Esophagus squamous epithelium (tissue), 5 donors: ENCODE data around the gene THAP7. TPM values are rescaled to one million over a fixed set of nuclear protein-coding genes. Genes with fewer than 3 reads are reported as not detected.

Experiments used
- DNase-seq: peaks from one replicate; lab custom pipeline; 2025; lab: John Stamatoyannopoulos, UW
- H3K27ac ChIP-seq, 4 donors: fragments of 200-600 bp; sonication (generic); one replicate each; pipeline ENCODE4 v1.5.1; 2016 to 2019; ENCODE audit warnings: mild to moderate bottlenecking in 1 of 4
- H3K27me3 ChIP-seq, 4 donors: fragments of 200-600 bp; sonication (generic); 1 replicate in 3 of 4; 2 replicates in 1 of 4; pipeline versions ENCODE4 v1.5.1 to v1.6.0; 2017 to 2021; ENCODE audit warnings: antibody characterized with exemption in 1 of 4
- H3K36me3 ChIP-seq, 3 donors: fragments of 200-600 bp; sonication (generic); one replicate each; pipeline ENCODE4 v1.5.1; 2016 to 2019
- H3K4me1 ChIP-seq, 3 donors: fragments of 200-600 bp; sonication (generic); one replicate each; pipeline ENCODE4 v1.5.1; 2017 to 2019
- H3K4me3 ChIP-seq, 4 donors: fragments of 200-600 bp; sonication (generic); 1 replicate in 3 of 4; 2 replicates in 1 of 4; pipeline ENCODE4 v1.5.1; 2016 to 2019; ENCODE audit warnings: mild to moderate bottlenecking in 2 of 4, moderate library complexity in 1 of 4
- H3K9me3 ChIP-seq, 3 donors: fragments of 200-600 bp; sonication (generic); one replicate each; pipeline ENCODE4 v1.5.1; 2016 to 2019
- POLR2A ChIP-seq, 4 donors: fragments of 450-650 bp; IDR thresholded peaks; one replicate each; pipeline ENCODE4 v1.6.1; 2017; ENCODE audit warnings: antibody characterized with exemption in 4 of 4, mild to moderate bottlenecking in 4 of 4, moderate library complexity in 3 of 4
- WGBS, 2 donors: methylation state at CpG; one replicate each; pipeline ENCODE4 v1.1.5; 2018; 5-methylcytosine and 5-hydroxymethylcytosine counted together
- intact Hi-C: fragments of 100-400 bp; cut with DNase I; formaldehyde crosslinking; loops from one replicate; pipeline ENCODE4 v1.15.0; 2022
- total RNA-seq, 4 donors: library from RNA; depleted of rRNA; stranded (reverse); fragments of >200 nt; gene quantifications; one replicate each; pipeline ENCODE4 v1.1.0, GENCODE V29; 2016
- TF ChIP-seq, protein P1 (sequence below), 6 experiments: fragments of 450-650 bp in 4 of 6; fragments of 200-600 bp in 2 of 6; sonication (generic) in 2 of 6; IDR thresholded peaks; one replicate each; pipeline ENCODE4 v1.5.1; 2016 to 2019; ENCODE audit warnings: antibody characterized with exemption in 6 of 6, mild to moderate bottlenecking in 4 of 6, moderate library complexity in 4 of 6
- donor health status: DM: yes; HTN: yes; CAD: no.

The THAP7 gene
- total RNA-seq, 4 donors from 2014 or later, result 13.2 to 38.7 (median 32.0) TPM

DNA sequence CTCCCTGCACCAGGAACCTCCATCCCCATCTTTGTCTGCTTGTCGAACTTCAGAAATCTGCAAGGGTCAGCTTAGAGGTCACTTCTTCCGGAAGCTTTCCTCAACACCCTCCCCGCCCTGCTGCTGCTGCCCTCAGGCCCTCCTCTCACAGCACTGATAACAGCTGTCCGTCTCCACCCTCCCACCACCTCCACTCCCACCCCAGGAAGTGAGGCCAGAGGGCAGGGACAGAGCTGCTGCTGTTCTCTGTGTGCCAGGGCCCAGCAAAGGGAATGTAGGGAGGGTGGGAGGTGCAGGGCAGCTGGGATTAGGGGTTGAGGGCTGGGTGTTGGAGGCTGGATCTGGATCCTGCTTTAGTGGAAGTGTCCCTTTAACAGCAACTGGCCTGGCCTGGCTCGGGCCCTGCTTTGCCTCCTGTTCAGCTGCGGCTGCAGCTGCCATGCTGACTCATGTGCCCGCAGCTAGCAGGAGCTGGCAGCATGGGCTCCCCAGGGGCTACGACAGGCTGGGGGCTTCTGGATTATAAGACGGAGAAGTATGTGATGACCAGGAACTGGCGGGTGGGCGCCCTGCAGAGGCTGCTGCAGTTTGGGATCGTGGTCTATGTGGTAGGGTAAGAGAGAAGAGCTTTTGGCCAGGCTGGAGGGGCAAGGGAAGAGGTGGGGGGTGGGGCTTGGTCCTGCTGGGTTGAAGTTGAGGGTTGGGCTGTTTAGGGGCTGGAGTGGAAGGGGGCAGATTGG lies 13.0 kb upstream of the THAP7 start, which contains the start of gene P2RX6:
Gene P2RX6 (plus strand): TSS at position 440 of the 740 bp plus-strand sequence. CDS start 10 bp downstream, at position 450.
- Histone ChIP-seq H3K9me3 (no peaks in the 10 kb centered on the region), H3K4me1 (peaks cover 22 to 28% (median 23%) of the 10 kb centered on the region in 3 donors), H3K4me3 (peak within 1 kb of the TSS; percentile 26 to 67 (median 48)), H3K27me3 (no peaks in the 10 kb centered on the region), H3K36me3 (no peaks in the 10 kb centered on the region), H3K27ac (peak within 1 kb of the TSS; percentile 30 to 88 (median 76))
- intact Hi-C loops, result no loop called here
- DNase-seq, result no peak
- TF ChIP-seq, protein P1, sequence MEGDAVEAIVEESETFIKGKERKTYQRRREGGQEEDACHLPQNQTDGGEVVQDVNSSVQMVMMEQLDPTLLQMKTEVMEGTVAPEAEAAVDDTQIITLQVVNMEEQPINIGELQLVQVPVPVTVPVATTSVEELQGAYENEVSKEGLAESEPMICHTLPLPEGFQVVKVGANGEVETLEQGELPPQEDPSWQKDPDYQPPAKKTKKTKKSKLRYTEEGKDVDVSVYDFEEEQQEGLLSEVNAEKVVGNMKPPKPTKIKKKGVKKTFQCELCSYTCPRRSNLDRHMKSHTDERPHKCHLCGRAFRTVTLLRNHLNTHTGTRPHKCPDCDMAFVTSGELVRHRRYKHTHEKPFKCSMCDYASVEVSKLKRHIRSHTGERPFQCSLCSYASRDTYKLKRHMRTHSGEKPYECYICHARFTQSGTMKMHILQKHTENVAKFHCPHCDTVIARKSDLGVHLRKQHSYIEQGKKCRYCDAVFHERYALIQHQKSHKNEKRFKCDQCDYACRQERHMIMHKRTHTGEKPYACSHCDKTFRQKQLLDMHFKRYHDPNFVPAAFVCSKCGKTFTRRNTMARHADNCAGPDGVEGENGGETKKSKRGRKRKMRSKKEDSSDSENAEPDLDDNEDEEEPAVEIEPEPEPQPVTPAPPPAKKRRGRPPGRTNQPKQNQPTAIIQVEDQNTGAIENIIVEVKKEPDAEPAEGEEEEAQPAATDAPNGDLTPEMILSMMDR (IDR thresholded peaks at IDR 0.05), result no peak
- no peak for TF ChIP-seq POLR2A (IDR thresholded peaks at IDR 0.05)
- 18 to 28% methylated on average over 11 of the region's 12 CpGs for WGBS, 2 donors

DNA sequence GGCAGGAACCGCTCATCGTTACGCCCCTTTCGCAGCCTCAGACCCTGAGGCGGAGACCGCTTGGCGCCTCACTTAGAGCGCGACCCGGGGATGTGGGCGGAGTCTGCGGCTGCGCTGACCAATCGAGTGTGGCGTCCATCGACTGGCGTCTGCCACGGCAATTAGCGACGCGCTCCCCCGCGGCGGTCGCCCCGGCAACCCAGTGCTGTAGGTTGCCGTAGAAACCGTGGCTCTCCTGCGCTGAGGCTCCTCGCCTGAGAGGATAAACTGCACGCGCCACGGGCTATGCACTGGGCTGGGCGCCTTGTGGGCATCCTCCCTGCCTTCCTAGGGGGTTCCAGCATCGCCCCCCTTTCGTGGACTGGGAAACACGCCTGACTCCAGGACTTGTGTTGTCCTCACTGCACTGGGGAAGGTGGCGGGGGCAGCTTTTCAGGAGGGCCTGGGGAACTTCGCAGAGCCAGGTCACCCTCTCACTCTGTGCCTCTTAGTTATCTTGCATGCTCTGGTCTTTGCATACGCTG lies 12.3 kb upstream of the THAP7 start:
- Histone ChIP-seq H3K4me3 (peak overlapping the region; percentile 26 to 67 (median 48)), H3K27ac (peak overlapping the region; percentile 30 to 88 (median 76)), H3K4me1 (peaks cover 22 to 28% (median 23%) of the 10 kb centered on the region in 3 donors), H3K9me3 (no peaks in the 10 kb centered on the region), H3K36me3 (no peaks in the 10 kb centered on the region), H3K27me3 (no peaks in the 10 kb centered on the region)
- 2 to 3% methylated on average over 6 to 7 of the region's 40 CpGs for WGBS, 2 donors
- DNase-seq, result peak; percentile 47
- intact Hi-C loops, result no loop called here
- TF ChIP-seq POLR2A (IDR thresholded peaks at IDR 0.05), result no peak
- TF ChIP-seq, protein P1 (IDR thresholded peaks at IDR 0.05), result no peak

DNA sequence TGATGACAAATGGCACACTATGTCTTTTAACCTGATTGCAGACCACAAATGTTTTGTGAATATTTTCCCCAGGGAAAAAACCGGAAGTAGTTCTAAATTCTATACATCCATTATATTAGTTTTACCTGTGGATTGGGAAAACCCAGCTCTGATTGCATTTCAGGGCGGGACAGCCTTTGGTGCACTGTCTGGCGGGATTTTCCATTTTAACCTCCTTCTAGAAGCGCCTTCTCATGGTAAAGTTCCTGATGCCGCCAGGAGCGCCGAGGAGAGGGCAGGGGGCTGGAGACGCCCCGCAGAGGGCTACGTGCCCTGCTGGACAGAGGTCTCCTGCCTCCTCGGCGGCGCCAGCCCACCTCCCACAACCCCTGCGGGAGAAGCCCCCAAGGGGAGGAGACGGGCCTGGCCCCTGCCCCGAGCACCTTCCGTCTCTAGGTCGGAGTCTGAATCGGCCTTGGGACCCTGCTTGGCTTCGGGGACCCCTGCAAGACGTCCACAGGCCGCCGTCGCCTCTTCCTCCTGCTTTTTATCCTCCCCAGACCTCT lies 11.8 kb upstream of the THAP7 start:
- Histone ChIP-seq H3K4me3 (peak overlapping the region; percentile 26 to 67 (median 48)), H3K27me3 (no peaks in the 10 kb centered on the region), H3K27ac (peak overlapping the region; percentile 30 to 88 (median 76)), H3K36me3 (no peaks in the 10 kb centered on the region), H3K4me1 (peaks cover 22 to 28% (median 23%) of the 10 kb centered on the region in 3 donors), H3K9me3 (no peaks in the 10 kb centered on the region)
- WGBS, 2 donors, result 16 to 24% methylated on average over 5 to 18 of the region's 24 CpGs
- DNase-seq, result no peak
- TF ChIP-seq POLR2A (IDR thresholded peaks at IDR 0.05), result peak in 1 of 4 donors; percentile 17
- TF ChIP-seq, protein P1 (IDR thresholded peaks at IDR 0.05), result no peak
- intact Hi-C loops, result no loop called here

DNA sequence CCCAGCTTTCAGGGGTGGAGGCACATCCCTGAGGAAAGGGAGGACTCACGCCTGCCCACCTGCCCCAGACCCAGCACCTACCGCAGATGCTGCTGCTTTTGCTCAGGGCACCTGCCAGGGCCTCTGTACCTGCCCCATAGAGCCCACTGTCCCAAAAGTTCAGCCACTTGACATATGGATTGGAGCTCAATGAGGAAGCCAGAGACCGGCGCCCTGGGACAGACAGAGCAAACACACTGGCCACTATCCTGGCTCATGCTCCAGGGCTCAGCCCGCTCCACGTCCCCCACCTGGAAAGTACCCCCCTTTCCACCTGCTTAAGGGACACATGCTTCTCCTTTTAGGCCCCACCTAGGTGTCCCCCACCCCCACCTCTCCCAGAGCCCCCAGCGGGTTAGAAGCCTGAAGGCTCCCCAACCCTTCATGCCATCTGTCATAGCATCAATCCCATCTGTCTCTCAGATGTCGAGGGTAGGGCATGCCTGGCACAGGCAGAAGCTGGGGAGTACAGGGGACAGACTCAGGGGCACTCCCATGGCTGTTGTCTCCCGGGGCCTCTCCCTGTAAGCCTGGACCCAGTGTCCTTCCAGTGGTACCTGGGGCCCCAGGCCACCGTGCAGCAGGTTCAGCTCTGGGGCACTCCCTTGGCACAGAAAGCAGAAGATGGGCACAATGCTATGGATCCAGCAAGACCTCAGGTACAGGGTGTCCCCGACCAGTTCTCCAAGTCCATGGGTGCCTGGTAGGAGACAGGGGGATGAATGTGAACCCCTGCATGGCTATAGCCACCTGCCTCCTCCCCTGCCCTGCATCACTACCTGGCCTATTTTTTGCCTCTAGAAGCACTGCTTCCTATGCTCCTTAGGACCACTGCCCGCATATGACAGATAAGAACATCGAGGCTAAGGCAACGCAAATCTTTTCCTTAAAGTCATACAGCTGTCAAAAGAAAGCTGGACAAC lies 10.8 kb upstream of the THAP7 start:
- intact Hi-C loops, result no loop called here
- TF ChIP-seq, protein P1 (IDR thresholded peaks at IDR 0.05), result no peak
- no peak for TF ChIP-seq POLR2A (IDR thresholded peaks at IDR 0.05)
- DNase-seq, result no peak
- H3K9me3 ChIP-seq, result no peaks in the 10 kb centered on the region
- no peaks in the 10 kb centered on the region for H3K27me3 ChIP-seq
- WGBS, 2 donors, result 70 to 81% methylated on average over 2 to 8 of the region's 14 CpGs
- H3K4me3 ChIP-seq, result no peak overlapping the region
- H3K27ac ChIP-seq, result no peak overlapping the region
- H3K36me3 ChIP-seq, result no peaks in the 10 kb centered on the region
- H3K4me1 ChIP-seq, result peaks cover 22 to 28% (median 23%) of the 10 kb centered on the region in 3 donors
